ENCODE measurements around the gene ANKZF1.

DNA sequence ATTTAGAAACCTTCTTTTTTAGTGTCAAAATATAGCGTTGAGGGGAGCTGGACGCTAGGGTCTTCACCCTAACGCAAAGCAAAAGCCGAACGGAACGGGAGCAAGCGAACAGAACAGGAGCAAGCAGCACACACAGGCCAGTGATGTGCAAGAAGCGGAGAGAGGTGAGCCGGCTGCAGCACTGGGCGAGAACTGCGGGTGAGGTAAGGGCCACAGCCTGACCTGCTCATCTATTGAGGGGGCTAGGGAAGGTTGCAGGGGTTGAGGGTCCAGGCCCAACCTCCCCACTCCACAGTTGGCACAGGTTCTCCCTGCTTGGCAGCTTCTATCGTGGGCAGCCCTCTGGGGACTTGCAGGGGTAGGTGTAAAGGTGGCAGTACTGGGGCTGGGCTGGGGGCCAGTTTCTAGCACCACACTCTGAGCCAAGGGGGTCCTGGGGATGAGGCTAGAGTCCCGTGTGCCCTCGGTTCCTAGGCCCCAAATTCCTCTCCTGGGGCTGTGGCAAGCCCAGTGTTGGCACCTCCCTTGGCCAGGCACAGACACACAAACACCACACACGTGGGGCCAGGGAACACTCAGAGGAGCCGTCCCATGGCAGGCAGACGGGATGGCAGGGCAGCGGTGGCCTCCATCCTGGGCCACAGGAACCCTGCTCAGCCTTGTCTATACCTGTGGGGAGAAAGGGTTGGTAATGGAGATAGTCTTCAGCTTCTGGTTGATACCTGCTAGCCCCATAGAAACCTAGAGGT lies 9.6 kb upstream of the ANKZF1 start:
- TF ChIP-seq, protein P1, sequence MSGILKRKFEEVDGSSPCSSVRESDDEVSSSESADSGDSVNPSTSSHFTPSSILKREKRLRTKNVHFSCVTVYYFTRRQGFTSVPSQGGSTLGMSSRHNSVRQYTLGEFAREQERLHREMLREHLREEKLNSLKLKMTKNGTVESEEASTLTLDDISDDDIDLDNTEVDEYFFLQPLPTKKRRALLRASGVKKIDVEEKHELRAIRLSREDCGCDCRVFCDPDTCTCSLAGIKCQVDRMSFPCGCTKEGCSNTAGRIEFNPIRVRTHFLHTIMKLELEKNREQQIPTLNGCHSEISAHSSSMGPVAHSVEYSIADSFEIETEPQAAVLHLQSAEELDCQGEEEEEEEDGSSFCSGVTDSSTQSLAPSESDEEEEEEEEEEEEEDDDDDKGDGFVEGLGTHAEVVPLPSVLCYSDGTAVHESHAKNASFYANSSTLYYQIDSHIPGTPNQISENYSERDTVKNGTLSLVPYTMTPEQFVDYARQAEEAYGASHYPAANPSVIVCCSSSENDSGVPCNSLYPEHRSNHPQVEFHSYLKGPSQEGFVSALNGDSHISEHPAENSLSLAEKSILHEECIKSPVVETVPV (CRISPR knock-in tag; IDR thresholded peaks at IDR 0.05): no peak
- TF ChIP-seq, protein P2, sequence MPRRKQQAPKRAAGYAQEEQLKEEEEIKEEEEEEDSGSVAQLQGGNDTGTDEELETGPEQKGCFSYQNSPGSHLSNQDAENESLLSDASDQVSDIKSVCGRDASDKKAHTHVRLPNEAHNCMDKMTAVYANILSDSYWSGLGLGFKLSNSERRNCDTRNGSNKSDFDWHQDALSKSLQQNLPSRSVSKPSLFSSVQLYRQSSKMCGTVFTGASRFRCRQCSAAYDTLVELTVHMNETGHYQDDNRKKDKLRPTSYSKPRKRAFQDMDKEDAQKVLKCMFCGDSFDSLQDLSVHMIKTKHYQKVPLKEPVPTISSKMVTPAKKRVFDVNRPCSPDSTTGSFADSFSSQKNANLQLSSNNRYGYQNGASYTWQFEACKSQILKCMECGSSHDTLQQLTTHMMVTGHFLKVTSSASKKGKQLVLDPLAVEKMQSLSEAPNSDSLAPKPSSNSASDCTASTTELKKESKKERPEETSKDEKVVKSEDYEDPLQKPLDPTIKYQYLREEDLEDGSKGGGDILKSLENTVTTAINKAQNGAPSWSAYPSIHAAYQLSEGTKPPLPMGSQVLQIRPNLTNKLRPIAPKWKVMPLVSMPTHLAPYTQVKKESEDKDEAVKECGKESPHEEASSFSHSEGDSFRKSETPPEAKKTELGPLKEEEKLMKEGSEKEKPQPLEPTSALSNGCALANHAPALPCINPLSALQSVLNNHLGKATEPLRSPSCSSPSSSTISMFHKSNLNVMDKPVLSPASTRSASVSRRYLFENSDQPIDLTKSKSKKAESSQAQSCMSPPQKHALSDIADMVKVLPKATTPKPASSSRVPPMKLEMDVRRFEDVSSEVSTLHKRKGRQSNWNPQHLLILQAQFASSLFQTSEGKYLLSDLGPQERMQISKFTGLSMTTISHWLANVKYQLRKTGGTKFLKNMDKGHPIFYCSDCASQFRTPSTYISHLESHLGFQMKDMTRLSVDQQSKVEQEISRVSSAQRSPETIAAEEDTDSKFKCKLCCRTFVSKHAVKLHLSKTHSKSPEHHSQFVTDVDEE (CRISPR knock-in tag; IDR thresholded peaks at IDR 0.05): no peak
- no peak for TF ChIP-seq TOX (CRISPR knock-in tag; IDR thresholded peaks at IDR 0.05; ENCODE audit: borderline replicate concordance)
- no peak for TF ChIP-seq PATZ1 (CRISPR knock-in tag; IDR thresholded peaks at IDR 0.05; ENCODE audit: borderline replicate concordance)

Data from SK-N-SH treated with all-trans-retinoic acid at 6 μM for 48 hours (cell line).